Lower leg skin (tissue), 3 donors: ENCODE measurements around the gene AMD1.

Experiments
- POLR2A ChIP-seq, 2 donors: fragments of 450-650 bp; IDR thresholded peaks; one replicate each; pipeline ENCODE4 v1.6.1; 2016 to 2017; ENCODE audit warnings: antibody characterized with exemption in 2 of 2, mild to moderate bottlenecking in 1 of 2, moderate library complexity in 1 of 2
- TF ChIP-seq, protein P1 (sequence below), 3 donors: fragments of 450-650 bp; IDR thresholded peaks; one replicate each; pipeline ENCODE4 v1.5.1; 2016; ENCODE audit warnings: antibody characterized with exemption in 3 of 3, mild to moderate bottlenecking in 3 of 3, moderate library complexity in 2 of 3

DNA sequence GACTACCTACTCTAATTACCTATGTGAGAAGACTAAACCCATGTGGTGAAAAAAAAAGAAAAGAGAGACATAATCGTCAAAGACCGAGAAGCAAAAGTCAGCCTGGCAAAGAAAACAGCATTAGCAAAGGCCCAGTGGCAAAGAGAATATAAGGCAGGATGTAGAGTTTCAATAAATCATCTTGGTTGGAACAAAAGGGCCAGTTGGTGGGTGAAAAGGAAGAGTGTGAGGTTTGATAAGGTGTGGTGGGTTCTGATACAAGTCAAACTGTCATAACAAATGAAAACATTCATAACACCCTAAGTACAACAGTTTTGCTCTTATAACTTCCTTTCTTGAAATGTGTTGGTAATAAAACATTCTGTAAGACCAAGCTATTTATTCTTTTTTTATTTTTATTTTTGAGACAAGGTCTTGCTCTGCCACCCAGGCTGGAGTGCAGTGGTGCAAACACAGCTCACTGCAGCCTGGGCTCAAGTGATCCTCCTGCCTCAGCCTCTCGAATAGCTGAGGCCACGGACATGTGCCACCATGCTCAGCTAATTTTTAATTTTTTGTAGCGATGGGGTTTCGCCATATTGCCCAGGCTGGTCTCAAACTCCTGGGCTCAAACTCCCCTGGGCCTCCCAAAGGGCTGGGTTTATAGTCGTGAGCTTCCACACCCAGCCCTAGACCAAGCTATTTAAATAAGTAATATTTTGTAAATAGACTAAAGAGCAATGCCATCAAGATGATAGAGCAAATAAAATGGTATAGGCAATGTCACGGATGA, 65.0 kb downstream of the AMD1 start:
- TF ChIP-seq, protein P1, sequence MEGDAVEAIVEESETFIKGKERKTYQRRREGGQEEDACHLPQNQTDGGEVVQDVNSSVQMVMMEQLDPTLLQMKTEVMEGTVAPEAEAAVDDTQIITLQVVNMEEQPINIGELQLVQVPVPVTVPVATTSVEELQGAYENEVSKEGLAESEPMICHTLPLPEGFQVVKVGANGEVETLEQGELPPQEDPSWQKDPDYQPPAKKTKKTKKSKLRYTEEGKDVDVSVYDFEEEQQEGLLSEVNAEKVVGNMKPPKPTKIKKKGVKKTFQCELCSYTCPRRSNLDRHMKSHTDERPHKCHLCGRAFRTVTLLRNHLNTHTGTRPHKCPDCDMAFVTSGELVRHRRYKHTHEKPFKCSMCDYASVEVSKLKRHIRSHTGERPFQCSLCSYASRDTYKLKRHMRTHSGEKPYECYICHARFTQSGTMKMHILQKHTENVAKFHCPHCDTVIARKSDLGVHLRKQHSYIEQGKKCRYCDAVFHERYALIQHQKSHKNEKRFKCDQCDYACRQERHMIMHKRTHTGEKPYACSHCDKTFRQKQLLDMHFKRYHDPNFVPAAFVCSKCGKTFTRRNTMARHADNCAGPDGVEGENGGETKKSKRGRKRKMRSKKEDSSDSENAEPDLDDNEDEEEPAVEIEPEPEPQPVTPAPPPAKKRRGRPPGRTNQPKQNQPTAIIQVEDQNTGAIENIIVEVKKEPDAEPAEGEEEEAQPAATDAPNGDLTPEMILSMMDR (IDR thresholded peaks at IDR 0.05): no peak
- TF ChIP-seq POLR2A (IDR thresholded peaks at IDR 0.05): no peak
